Common myeloid progenitor, CD34-positive (primary cell): Measurements from ENCODE around the gene LPP.

Source experiments
- CTCF ChIA-PET: fragments of 350-600 bp; sonication (Branson Sonifier 250); formaldehyde crosslinking; loops from one replicate; lab custom pipeline; 2021; ENCODE audit warnings: antibody characterized with exemption; lab: Charles Lee
- POLR2A ChIA-PET: fragments of 350-600 bp; sonication (Branson Sonifier 250); formaldehyde crosslinking; loops from one replicate; lab custom pipeline; 2021; ENCODE audit warnings: antibody characterized with exemption; lab: Charles Lee
- DNase-seq, 3 donors: peaks; one replicate each; pipeline versions ENCODE4 v3.0.0 to v3.0.0-alpha.2; 2013
- H3K27ac ChIP-seq, 2 experiments: 1 replicate in 1 of 2; 2 replicates in 1 of 2; pipeline ENCODE4 v1.7.0; 2013; ENCODE audit warnings: inconsistent platforms in 2 of 2, low read length in 2 of 2, mild to moderate bottlenecking in 2 of 2, low read depth in 1 of 2, moderate library complexity in 1 of 2; ENCODE audit not compliant: severe bottlenecking in 2 of 2, insufficient read depth in 1 of 2, poor library complexity in 1 of 2
- H3K27me3 ChIP-seq, 5 experiments: replicated peaks in 2 of 5; 1 replicate in 3 of 5; 2 replicates in 2 of 5; pipeline versions ENCODE4 v1.6.1 to v1.7.0; 2013; ENCODE audit warnings: low read length in 4 of 5, mild to moderate bottlenecking in 2 of 5, moderate library complexity in 2 of 5, inconsistent platforms in 1 of 5; ENCODE audit not compliant: insufficient read depth in 5 of 5, control insufficient read depth in 4 of 5
- H3K36me3 ChIP-seq, 4 experiments: 1 replicate in 2 of 4; 2 replicates in 2 of 4; pipeline versions ENCODE4 v1.6.1 to v1.7.0; 2013; ENCODE audit warnings: low read length in 3 of 4, control low read depth in 1 of 4, mild to moderate bottlenecking in 1 of 4; ENCODE audit not compliant: control insufficient read depth in 4 of 4, insufficient read depth in 4 of 4
- H3K4me1 ChIP-seq, 4 experiments: 1 replicate in 3 of 4; 2 replicates in 1 of 4; pipeline versions ENCODE4 v1.6.1 to v1.7.1; 2013; ENCODE audit warnings: low read length in 3 of 4, mild to moderate bottlenecking in 3 of 4, control low read depth in 1 of 4, inconsistent platforms in 1 of 4, moderate library complexity in 1 of 4; ENCODE audit not compliant: control insufficient read depth in 4 of 4, insufficient read depth in 4 of 4; ENCODE audit errors: control extremely low read depth in 1 of 4
- H3K4me3 ChIP-seq, 7 experiments: 1 replicate in 4 of 7; 2 replicates in 3 of 7; pipeline versions ENCODE4 v1.5.1 to v1.7.0; 2013; ENCODE audit warnings: mild to moderate bottlenecking in 7 of 7, low read length in 6 of 7, moderate library complexity in 6 of 7, inconsistent platforms in 2 of 7, low read depth in 2 of 7, control low read depth in 1 of 7; ENCODE audit not compliant: insufficient read depth in 4 of 7, control insufficient read depth in 1 of 7; ENCODE audit errors: extremely low read depth in 1 of 7
- H3K9me3 ChIP-seq, 5 experiments: 1 replicate in 4 of 5; 2 replicates in 1 of 5; pipeline versions ENCODE4 v1.6.1 to v1.7.1; 2013; ENCODE audit warnings: low read length in 4 of 5, mild to moderate bottlenecking in 2 of 5, inconsistent platforms in 1 of 5, low read depth in 1 of 5, moderate library complexity in 1 of 5; ENCODE audit not compliant: control insufficient read depth in 4 of 5, insufficient read depth in 2 of 5; ENCODE audit errors: control extremely low read depth in 1 of 5
- WGBS: methylation state at CpG from one replicate; pipeline ENCODE4 v1.1.5; 2013; ENCODE audit not compliant: insufficient coverage; 5-methylcytosine and 5-hydroxymethylcytosine counted together

The LPP gene

GRCh38 chr3:188829130-188829529 lies 675.2 kb downstream of the LPP start:
- Histone ChIP-seq H3K27me3 (no peaks in the 10 kb centered on the region), H3K36me3 (no peaks in the 10 kb centered on the region), H3K4me3 (no peak overlapping the region), H3K4me1 (no peaks in the 10 kb centered on the region), H3K27ac (no peak overlapping the region), H3K9me3 (no peaks in the 10 kb centered on the region)
- no peak for DNase-seq
- ChIA-PET CTCF (no interaction called here), POLR2A (no interaction called here)
- WGBS = 95% methylated on average over 6 of the region's 6 CpGs

- no peak overlapping the region for H3K27ac ChIP-seq
- WGBS = 93% methylated on average over 2 of the region's 3 CpGs
- H3K9me3 ChIP-seq = no peaks in the 10 kb centered on the region
- POLR2A ChIA-PET = no interaction called here
- H3K27me3 ChIP-seq = no peaks in the 10 kb centered on the region
- no peak for DNase-seq
- no peaks in the 10 kb centered on the region for H3K36me3 ChIP-seq
- CTCF ChIA-PET = no interaction called here
- no peak overlapping the region for H3K4me3 ChIP-seq
- H3K4me1 ChIP-seq = no peaks in the 10 kb centered on the region
These were observed 675.6 kb downstream of the LPP start for GRCh38 chr3:188829576-188829975.

- Histone ChIP-seq H3K4me1 (no peaks in the 10 kb centered on the region), H3K4me3 (no peak overlapping the region), H3K27me3 (no peaks in the 10 kb centered on the region), H3K36me3 (no peaks in the 10 kb centered on the region), H3K9me3 (no peaks in the 10 kb centered on the region), H3K27ac (no peak overlapping the region)
- ChIA-PET CTCF (no interaction called here), POLR2A (no interaction called here)
- 100% methylated on average over 2 of the region's 2 CpGs for WGBS
- DNase-seq = no peak
These were observed 676.9 kb downstream of the LPP start for GRCh38 chr3:188830893-188831292.

GRCh38 chr3:188832146-188832545 lies 678.2 kb downstream of the LPP start:
- Histone ChIP-seq H3K27me3 (no peaks in the 10 kb centered on the region), H3K4me3 (no peak overlapping the region), H3K36me3 (no peaks in the 10 kb centered on the region), H3K27ac (no peak overlapping the region), H3K9me3 (no peaks in the 10 kb centered on the region), H3K4me1 (no peaks in the 10 kb centered on the region)
- 100% methylated on average over 2 of the region's 3 CpGs for WGBS
- CTCF ChIA-PET = no interaction called here
- POLR2A ChIA-PET = no interaction called here
- no peak for DNase-seq

- CTCF ChIA-PET = no interaction called here
- 95% methylated on average over 3 of the region's 5 CpGs for WGBS
These were observed 679.2 kb downstream of the LPP start for GRCh38 chr3:188832961-188833721.

GRCh38 chr3:188834349-188834748 lies 680.4 kb downstream of the LPP start:
- no peak for DNase-seq
- Histone ChIP-seq H3K27ac (no peak overlapping the region), H3K4me1 (no peaks in the 10 kb centered on the region), H3K27me3 (no peaks in the 10 kb centered on the region), H3K4me3 (no peak overlapping the region), H3K36me3 (no peaks in the 10 kb centered on the region), H3K9me3 (no peaks in the 10 kb centered on the region)
- ChIA-PET POLR2A (no interaction called here), CTCF (no interaction called here)
- 100% methylated on average over 2 of the region's 3 CpGs for WGBS

More at GRCh38 chr3:188832961-188833721, 679.2 kb downstream of the LPP start:
- H3K36me3 ChIP-seq = no peaks in the 10 kb centered on the region
- H3K4me3 ChIP-seq = no peak overlapping the region
- no peak overlapping the region for H3K27ac ChIP-seq
- DNase-seq = no peak
- H3K4me1 ChIP-seq = no peaks in the 10 kb centered on the region
- POLR2A ChIA-PET = no interaction called here
- H3K9me3 ChIP-seq = no peaks in the 10 kb centered on the region
- H3K27me3 ChIP-seq = no peaks in the 10 kb centered on the region

GRCh38 chr3:188839187-188839695 lies 685.3 kb downstream of the LPP start:
- CTCF ChIA-PET = no interaction called here
- POLR2A ChIA-PET = no interaction called here
- WGBS = 100% methylated on average over 2 of the region's 8 CpGs

More at GRCh38 chr3:188839187-188839695, 685.3 kb downstream of the LPP start:
- no peak overlapping the region for H3K4me3 ChIP-seq
- no peaks in the 10 kb centered on the region for H3K9me3 ChIP-seq
- DNase-seq = no peak
- H3K27me3 ChIP-seq = no peaks in the 10 kb centered on the region
- H3K27ac ChIP-seq = no peak overlapping the region
- H3K36me3 ChIP-seq = no peaks in the 10 kb centered on the region
- no peaks in the 10 kb centered on the region for H3K4me1 ChIP-seq
